Measurements from ENCODE around the gene PHLDB2. TPM values are rescaled to one million over a fixed set of nuclear protein-coding genes. Genes with fewer than 3 reads are reported as not detected.

PHLDB2 gene
- total RNA-seq, 1 experiment from 2014 or later: 13.2 TPM

- Histone ChIP-seq H2AFZ (ENCODE audit: low read length) (no peak overlapping the region), H2BK12ac (ENCODE audit: insufficient read length, low read depth, low read length) (no peak overlapping the region), H3K56ac (ENCODE audit: insufficient read length, low read depth, low read length) (no peak overlapping the region), H3K9me3 (ENCODE audit: control insufficient read depth, low read depth, low read length) (no peaks in the 10 kb centered on the region), H3K18ac (ENCODE audit: insufficient read length, low read depth, low read length) (no peak overlapping the region), H4K91ac (ENCODE audit: insufficient read length, low read depth, low read length) (no peak overlapping the region), H3T11ph (ENCODE audit: low read length) (no peak overlapping the region), H3K79me2 (ENCODE audit: insufficient read depth, low read length) (no peaks in the 10 kb centered on the region), H3K4ac (ENCODE audit: low read depth, low read length) (no peak overlapping the region), H3K14ac (ENCODE audit: insufficient read depth, low read length) (no peak overlapping the region), H3K79me1 (ENCODE audit: insufficient read depth, low read depth, low read length, poor library complexity, severe bottlenecking) (no peaks in the 10 kb centered on the region), H4K8ac (replicated peaks; ENCODE audit: insufficient read length, low read depth, low read length) (no peak overlapping the region), H2BK120ac (ENCODE audit: low read depth, low read length, poor library complexity, severe bottlenecking) (no peak overlapping the region), H3K9ac (ENCODE audit: extremely low read depth, insufficient read length, low read length) (no peak overlapping the region), H3K23me2 (ENCODE audit: insufficient read length, low read depth, low read length, poor library complexity, severe bottlenecking) (no peaks in the 10 kb centered on the region), H2AK5ac (ENCODE audit: insufficient read length, low read length) (no peak overlapping the region), H2BK5ac (ENCODE audit: insufficient read length, low read length) (no peak overlapping the region), H4K5ac (ENCODE audit: insufficient read length, low read depth, low read length) (no peak overlapping the region), H3K4me2 (ENCODE audit: insufficient read depth, insufficient read length, low read length) (no peak overlapping the region), H3K23ac (ENCODE audit: insufficient read length, low read depth, low read length) (no peak overlapping the region), H3K4me1 (ENCODE audit: insufficient read depth, low read length) (no peaks in the 10 kb centered on the region), H3K27ac (ENCODE audit: insufficient read length, low read depth, low read length) (no peak overlapping the region), H2BK20ac (ENCODE audit: low read depth, low read length, poor library complexity, severe bottlenecking) (no peak overlapping the region), H2BK15ac (ENCODE audit: low read depth, low read length) (no peak overlapping the region), H4K20me1 (ENCODE audit: control insufficient read depth, insufficient read depth, insufficient read length) (no peaks in the 10 kb centered on the region), H3K27me3 (ENCODE audit: insufficient read depth, low read length) (no peaks in the 10 kb centered on the region)
- no peak overlapping the region for H3K4me3 Mint-ChIP-seq
- peaks cover 6 to 9% of the 10 kb centered on the region in 2 experiments for H3K4me1 Mint-ChIP-seq
- H3K9me3 Mint-ChIP-seq: no peaks in the 10 kb centered on the region
- no peak for DNase-seq
- no peaks in the 10 kb centered on the region; a peak in 1 of 7 replicates for H3K36me3 Mint-ChIP-seq (ENCODE audit: insufficient read depth in 1 of 3, low read depth in 3 of 3)
- WGBS (ENCODE audit: extremely low coverage, insufficient read length, low lambda C conversion rate): no CpG with 5 or more reads among the region's 11 CpGs
- TF ChIP-seq CTCF (conservative IDR thresholded peaks at IDR 0.05): no peak
- H3K27me3 Mint-ChIP-seq (ENCODE audit: low read depth): no peaks in the 10 kb centered on the region
- H3K27ac Mint-ChIP-seq: no peak overlapping the region
Measured at GRCh38 chr3:111971533-111972130, 112.6 kb downstream of the PHLDB2 start.

Data from H9 (cell line).